Mesenchymal stem cell (in vitro differentiated cells and primary cell): ENCODE measurements around the gene DZIP1L.

Experiments used
- DNase-seq: peaks from one replicate; pipeline ENCODE4 v3.0.0-alpha.2; 2013
- H2AFZ ChIP-seq: one replicate; pipeline ENCODE4 v1.6.1; 2013; ENCODE audit warnings: low read depth, mild to moderate bottlenecking, control low read depth, inconsistent platforms, low read length, moderate library complexity
- H2AK5ac ChIP-seq: 2 replicates; pipeline ENCODE4 v1.6.1; 2013; ENCODE audit warnings: low read length, moderate library complexity, mild to moderate bottlenecking, inconsistent platforms; ENCODE audit not compliant: severe bottlenecking
- H2BK120ac ChIP-seq: one replicate; pipeline ENCODE4 v1.6.1; 2013; ENCODE audit warnings: low read depth, mild to moderate bottlenecking, inconsistent platforms, low read length, moderate library complexity
- H2BK12ac ChIP-seq, 2 experiments: one replicate each; pipeline ENCODE4 v1.6.1; 2013; ENCODE audit warnings: inconsistent platforms in 2 of 2, low read length in 2 of 2, mild to moderate bottlenecking in 2 of 2, moderate library complexity in 2 of 2, control low read depth in 1 of 2
- H2BK15ac ChIP-seq: one replicate; pipeline ENCODE4 v1.6.1; 2013; ENCODE audit warnings: mild to moderate bottlenecking, low read depth, inconsistent platforms; ENCODE audit not compliant: poor library complexity, severe bottlenecking
- H2BK5ac ChIP-seq: 2 replicates; pipeline ENCODE4 v1.6.1; 2013; ENCODE audit warnings: low read depth, mild to moderate bottlenecking, low read length, control low read depth, inconsistent platforms; ENCODE audit not compliant: poor library complexity, severe bottlenecking
- H3K14ac ChIP-seq, 2 experiments: one replicate each; pipeline ENCODE4 v1.6.1; 2013; ENCODE audit warnings: inconsistent platforms in 2 of 2, low read length in 2 of 2, control low read depth in 1 of 2, mild to moderate bottlenecking in 1 of 2, moderate library complexity in 1 of 2
- H3K18ac ChIP-seq, 2 experiments: one replicate each; pipeline ENCODE4 v1.6.1; 2013; ENCODE audit warnings: inconsistent platforms in 2 of 2, low read length in 2 of 2, control low read depth in 1 of 2, low read depth in 1 of 2, mild to moderate bottlenecking in 1 of 2
- H3K23ac ChIP-seq, 2 experiments: one replicate each; pipeline ENCODE4 v1.6.1; 2013; ENCODE audit warnings: inconsistent platforms in 2 of 2, low read length in 2 of 2, mild to moderate bottlenecking in 2 of 2, moderate library complexity in 2 of 2, control low read depth in 1 of 2
- H3K27ac ChIP-seq: 2 replicates; pipeline ENCODE4 v1.5.1; 2013; ENCODE audit warnings: mild to moderate bottlenecking, moderate library complexity, low read length, control low read depth, inconsistent platforms; ENCODE audit not compliant: poor library complexity, severe bottlenecking
- H3K27me3 ChIP-seq, 2 experiments: 2 replicates each; pipeline versions ENCODE4 v1.6.1 to v1.7.0; 2013; ENCODE audit warnings: low read length in 2 of 2, mild to moderate bottlenecking in 2 of 2, moderate library complexity in 2 of 2, control low read depth in 1 of 2, inconsistent platforms in 1 of 2; ENCODE audit not compliant: control insufficient read depth in 1 of 2, insufficient read depth in 1 of 2
- H3K36me3 ChIP-seq, 2 experiments: 2 replicates each; pipeline versions ENCODE4 v1.6.1 to v1.7.0; 2013; ENCODE audit warnings: low read length in 2 of 2, control low read depth in 1 of 2, inconsistent platforms in 1 of 2, low read depth in 1 of 2, mild to moderate bottlenecking in 1 of 2; ENCODE audit not compliant: insufficient read depth in 2 of 2, control insufficient read depth in 1 of 2
- H3K4ac ChIP-seq, 2 experiments: one replicate each; pipeline ENCODE4 v1.6.1; 2013; ENCODE audit warnings: inconsistent platforms in 2 of 2, low read length in 2 of 2, mild to moderate bottlenecking in 2 of 2, moderate library complexity in 2 of 2, control low read depth in 1 of 2, low read depth in 1 of 2
- H3K4me1 ChIP-seq: 2 replicates; pipeline ENCODE4 v1.6.1; 2013; ENCODE audit warnings: low read depth, low read length, control low read depth; ENCODE audit not compliant: control insufficient read depth, insufficient read depth
- H3K4me2 ChIP-seq: 2 replicates; pipeline ENCODE4 v1.6.1; 2013; ENCODE audit warnings: low read length, mild to moderate bottlenecking, inconsistent platforms; ENCODE audit not compliant: poor library complexity, severe bottlenecking
- H3K4me3 ChIP-seq, 2 experiments: 2 replicates each; pipeline versions ENCODE4 v1.5.1 to v1.7.0; 2013; ENCODE audit warnings: low read length in 2 of 2, mild to moderate bottlenecking in 2 of 2, control low read depth in 1 of 2, low read depth in 1 of 2; ENCODE audit not compliant: insufficient read depth in 1 of 2
- H3K79me1 ChIP-seq: replicated peaks from 2 replicates; pipeline ENCODE4 v1.6.1; 2013; ENCODE audit warnings: mild to moderate bottlenecking, control low read depth, low read length, inconsistent platforms; ENCODE audit not compliant: poor library complexity, severe bottlenecking
- H3K9ac ChIP-seq: 2 replicates; pipeline ENCODE4 v1.7.0; 2013; ENCODE audit warnings: mild to moderate bottlenecking, low read length, moderate library complexity
- H3K9me3 ChIP-seq: 2 replicates; pipeline ENCODE4 v1.7.0; 2013; ENCODE audit warnings: mild to moderate bottlenecking, low read length; ENCODE audit not compliant: control insufficient read depth
- H4K8ac ChIP-seq: one replicate; pipeline ENCODE4 v1.6.1; 2013; ENCODE audit warnings: inconsistent platforms, mild to moderate bottlenecking, low read length, moderate library complexity
- H4K91ac ChIP-seq: one replicate; pipeline ENCODE4 v1.6.1; 2013; ENCODE audit warnings: mild to moderate bottlenecking, low read length, inconsistent platforms
- WGBS: methylation state at CpG from one replicate; pipeline ENCODE4 v1.1.7; 2013; ENCODE audit warnings: mixed read lengths; 5-methylcytosine and 5-hydroxymethylcytosine counted together

Gene DZIP1L

DNA sequence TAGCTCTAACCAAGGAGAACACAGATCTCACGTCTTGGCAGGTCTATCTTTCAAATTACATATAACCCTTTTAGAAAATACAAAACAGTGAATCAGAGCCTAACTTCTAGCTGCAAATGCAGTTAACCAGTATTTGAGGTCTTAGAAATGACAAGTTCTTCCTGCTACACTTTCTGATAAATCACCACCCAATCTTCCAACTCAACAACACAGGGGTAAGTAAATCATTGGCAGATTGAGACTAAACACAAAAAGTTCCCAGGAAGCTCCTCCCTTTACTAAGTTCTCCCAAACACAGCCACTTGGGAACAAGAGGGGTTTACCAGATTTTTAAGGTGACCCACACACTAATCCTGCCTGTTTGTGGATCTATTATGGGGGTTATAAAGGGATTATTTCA is 16.8 kb upstream of the DZIP1L start, which contains the start of gene A4GNT:
Gene A4GNT, minus strand, starts transcription at position 152 of the 400 bp plus-strand sequence. CDS start 1,134 bp downstream, outside the sequence.
- no peak within 1 kb of the TSS for H3K4me2 ChIP-seq
- H3K79me1 ChIP-seq: no peaks in the 10 kb centered on the region
- H3K4me3 ChIP-seq: no peak within 1 kb of the TSS
- no peak within 1 kb of the TSS for H3K4ac ChIP-seq
- H4K91ac ChIP-seq: no peak within 1 kb of the TSS
- no peak within 1 kb of the TSS for H3K18ac ChIP-seq
- H3K9me3 ChIP-seq: no peaks in the 10 kb centered on the region
- no peak within 1 kb of the TSS for H2BK12ac ChIP-seq
- no peak within 1 kb of the TSS for H3K14ac ChIP-seq
- no peak within 1 kb of the TSS for H3K27ac ChIP-seq
- H3K9ac ChIP-seq: no peak within 1 kb of the TSS
- no peak within 1 kb of the TSS for H4K8ac ChIP-seq
- no peak within 1 kb of the TSS for H2AK5ac ChIP-seq
- no peak within 1 kb of the TSS for H3K23ac ChIP-seq
- H3K36me3 ChIP-seq: no peaks in the 10 kb centered on the region
- H2AFZ ChIP-seq: no peak within 1 kb of the TSS
- peaks cover 2% of the 10 kb centered on the region for H3K4me1 ChIP-seq
- H2BK5ac ChIP-seq: no peak within 1 kb of the TSS
- WGBS: 83% methylated on average over 1 of the region's 1 CpG
- no peak within 1 kb of the TSS for H2BK120ac ChIP-seq
- H2BK15ac ChIP-seq: no peak within 1 kb of the TSS
- DNase-seq: no peak
- H3K27me3 ChIP-seq: peaks cover 0 to 5% of the 10 kb centered on the region in 2 experiments

DNA sequence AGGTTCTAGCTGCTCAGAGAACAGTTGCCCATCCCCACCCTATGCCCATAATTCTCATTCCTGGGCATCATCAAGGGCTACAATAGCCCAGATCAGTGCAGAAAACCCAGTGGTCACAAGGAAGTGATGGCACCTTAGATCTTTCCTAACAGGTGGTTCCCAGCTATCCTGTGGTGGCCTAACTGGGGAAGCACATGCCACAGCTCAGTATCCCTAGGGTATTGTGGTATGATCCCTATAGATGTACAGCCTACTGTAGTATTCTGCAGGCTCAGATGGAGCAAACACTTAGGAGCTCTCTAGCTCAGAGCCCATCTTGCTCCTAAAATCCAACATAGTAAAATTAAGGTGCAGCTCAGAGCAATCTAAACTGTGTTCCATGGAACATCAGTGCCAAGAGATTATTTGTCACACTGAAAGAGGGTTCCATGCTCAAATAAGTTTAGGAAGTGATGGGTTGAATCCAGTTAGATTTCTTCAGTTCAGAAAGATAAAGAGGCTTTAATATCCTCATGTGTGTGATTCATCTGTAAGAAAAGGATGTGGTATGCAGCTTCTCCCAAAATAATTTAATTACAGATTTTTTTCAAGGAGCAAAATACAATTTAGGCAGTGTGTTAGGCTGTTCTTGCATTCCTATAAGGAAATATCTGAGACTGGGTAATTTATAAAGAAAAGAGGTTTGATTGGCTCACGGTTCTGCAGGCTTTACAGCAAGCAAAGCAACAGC is 12.4 kb upstream of the DZIP1L start:
- Histone ChIP-seq H3K23ac (no peak overlapping the region), H3K36me3 (no peaks in the 10 kb centered on the region), H3K4me1 (peaks cover 10% of the 10 kb centered on the region), H3K18ac (no peak overlapping the region), H3K9me3 (peaks cover 7% of the 10 kb centered on the region), H3K4me3 (no peak overlapping the region), H2BK120ac (no peak overlapping the region), H2BK12ac (no peak overlapping the region), H4K8ac (no peak overlapping the region), H3K9ac (no peak overlapping the region), H2AFZ (no peak overlapping the region), H3K4me2 (no peak overlapping the region), H3K79me1 (no peaks in the 10 kb centered on the region), H2AK5ac (no peak overlapping the region), H3K4ac (no peak overlapping the region), H3K14ac (no peak overlapping the region), H3K27me3 (no peaks in the 10 kb centered on the region), H4K91ac (no peak overlapping the region), H2BK15ac (no peak overlapping the region), H3K27ac (no peak overlapping the region), H2BK5ac (no peak overlapping the region)
- 50% methylated on average over 1 of the region's 1 CpG for WGBS
- DNase-seq: no peak

DNA sequence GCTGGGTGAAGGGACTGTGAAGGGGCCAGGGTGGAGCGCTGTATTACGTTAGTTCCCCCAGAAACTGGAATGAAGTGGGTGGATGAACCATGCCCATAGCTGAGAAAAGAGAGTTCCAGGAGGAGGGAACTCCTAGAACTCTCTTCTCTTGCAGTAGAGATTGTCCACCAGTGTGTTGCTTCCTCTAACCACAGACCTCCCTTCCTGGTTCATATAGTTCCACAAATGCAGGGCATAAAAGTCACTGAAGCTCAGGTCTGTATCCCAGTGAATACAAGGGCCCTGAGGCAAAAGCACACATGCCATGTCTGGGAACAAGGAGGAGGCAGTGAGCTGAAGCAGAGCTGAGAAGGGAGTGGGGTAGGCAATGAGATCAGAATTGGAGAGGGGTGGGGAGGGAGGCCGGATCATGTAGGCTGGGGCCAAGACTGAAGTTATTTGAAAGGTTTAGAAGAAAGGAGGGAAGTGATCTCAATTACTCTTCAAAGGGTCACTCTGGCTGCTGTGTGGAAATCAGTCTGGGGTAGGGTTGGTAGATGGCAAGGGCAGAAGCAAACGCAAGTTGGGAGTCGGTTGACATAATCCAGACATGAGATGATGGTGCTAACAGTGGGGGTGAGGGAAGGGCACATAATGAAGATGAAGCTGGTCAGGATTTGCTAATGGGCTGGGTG is 10.3 kb upstream of the DZIP1L start:
- no peak overlapping the region for H4K91ac ChIP-seq
- peaks cover 8% of the 10 kb centered on the region for H3K4me1 ChIP-seq
- H2BK120ac ChIP-seq: peak overlapping the region; percentile 71
- H2BK5ac ChIP-seq: no peak overlapping the region
- peaks cover 7% of the 10 kb centered on the region for H3K9me3 ChIP-seq
- H4K8ac ChIP-seq: no peak overlapping the region
- 47% methylated on average over 5 of the region's 5 CpGs for WGBS
- H3K9ac ChIP-seq: peak overlapping the region; percentile 80
- peak; percentile 60 for DNase-seq
- H2BK15ac ChIP-seq: no peak overlapping the region
- H3K36me3 ChIP-seq: no peaks in the 10 kb centered on the region
- H3K4me2 ChIP-seq: no peak overlapping the region
- H2AK5ac ChIP-seq: peak overlapping the region; percentile 8
- H3K27me3 ChIP-seq: no peaks in the 10 kb centered on the region
- no peak overlapping the region for H3K4ac ChIP-seq
- H3K4me3 ChIP-seq: peak overlapping the region in 1 of 2 experiments; percentile 46
- no peak overlapping the region for H3K23ac ChIP-seq
- H3K14ac ChIP-seq: peak overlapping the region in 1 of 2 experiments; percentile 55
- peak overlapping the region in 1 of 2 experiments; percentile 68 for H3K18ac ChIP-seq
- H3K27ac ChIP-seq: peak overlapping the region; percentile 48
- H3K79me1 ChIP-seq: no peaks in the 10 kb centered on the region
- H2AFZ ChIP-seq: peak overlapping the region; percentile 61
- H2BK12ac ChIP-seq: peak overlapping the region; percentile 63 to 75

DNA sequence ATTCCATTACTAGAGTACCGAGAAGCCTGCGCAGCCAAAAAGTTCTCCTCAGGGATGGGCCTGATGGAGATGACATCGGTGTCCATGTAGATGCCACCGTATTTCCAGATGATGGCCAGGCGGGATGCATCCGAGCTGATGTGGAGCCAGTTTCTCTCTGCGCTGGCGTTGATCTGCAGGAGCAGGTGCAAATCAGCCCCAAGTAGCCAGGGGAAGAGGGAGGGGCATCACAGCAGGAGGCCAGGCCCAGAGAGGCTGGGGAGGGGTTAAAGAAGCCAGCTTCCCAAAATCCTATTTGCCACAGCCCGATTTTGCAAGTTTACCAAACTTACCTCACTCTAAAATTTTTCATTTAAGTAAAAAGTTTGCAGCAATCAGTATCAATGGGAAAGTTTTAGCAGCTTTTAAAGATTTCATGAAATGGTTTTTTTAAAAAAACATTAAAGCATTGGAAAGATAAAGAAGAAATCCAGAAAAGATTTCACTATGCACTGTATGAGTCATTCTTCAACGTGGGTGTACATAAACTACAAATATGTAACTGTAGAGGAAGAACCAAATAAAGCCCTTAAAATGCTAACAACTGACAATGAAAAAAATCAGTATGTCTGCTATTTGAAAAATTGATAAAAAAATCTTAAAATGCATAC is 9.4 kb upstream of the DZIP1L start:
- peak; percentile 32 for DNase-seq
- H4K91ac ChIP-seq: no peak overlapping the region
- H2BK5ac ChIP-seq: no peak overlapping the region
- H3K14ac ChIP-seq: no peak overlapping the region
- H3K36me3 ChIP-seq: no peaks in the 10 kb centered on the region
- peaks cover 8% of the 10 kb centered on the region for H3K4me1 ChIP-seq
- H2BK12ac ChIP-seq: no peak overlapping the region
- H3K27me3 ChIP-seq: no peaks in the 10 kb centered on the region
- no peak overlapping the region for H3K4ac ChIP-seq
- 93% methylated on average over 8 of the region's 10 CpGs for WGBS
- no peak overlapping the region for H3K4me2 ChIP-seq
- H3K4me3 ChIP-seq: peak overlapping the region in 1 of 2 experiments; percentile 46
- H2BK15ac ChIP-seq: no peak overlapping the region
- H2AK5ac ChIP-seq: no peak overlapping the region
- no peak overlapping the region for H2AFZ ChIP-seq
- H2BK120ac ChIP-seq: no peak overlapping the region
- peaks cover 7% of the 10 kb centered on the region for H3K9me3 ChIP-seq
- H3K79me1 ChIP-seq: no peaks in the 10 kb centered on the region
- H3K18ac ChIP-seq: no peak overlapping the region
- no peak overlapping the region for H3K27ac ChIP-seq
- H4K8ac ChIP-seq: no peak overlapping the region
- peak overlapping the region; percentile 80 for H3K9ac ChIP-seq
- H3K23ac ChIP-seq: no peak overlapping the region
